ENCODE measurements around the gene C22orf39.
A peak's percentile ranks its signal among the peaks of the same experiment; 100 is the strongest.

C22orf39 gene

GRCh38 chr22:19476023-19476422 is 28.5 kb upstream of the C22orf39 start:
- DNase-seq: no peak

DNA sequence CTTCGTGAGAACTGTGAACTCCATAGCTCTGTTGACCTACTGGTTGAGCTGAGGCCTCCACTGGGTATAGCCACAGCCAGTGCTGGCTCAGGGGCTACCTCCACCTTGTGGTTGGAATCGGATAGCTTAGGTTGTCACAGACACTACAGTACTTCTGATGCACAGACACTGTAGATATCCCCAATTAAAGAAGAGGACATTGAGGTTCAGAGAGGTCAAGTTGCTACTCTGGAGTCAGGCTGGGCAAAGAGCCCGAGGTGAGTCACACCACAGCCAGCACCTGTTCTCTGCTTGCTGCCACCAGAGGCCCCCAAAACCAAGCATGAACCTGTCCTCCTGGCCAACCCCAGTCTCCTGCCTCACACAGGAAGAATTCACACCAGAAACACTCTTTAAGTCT is 26.1 kb upstream of the C22orf39 start:
- no peak for DNase-seq

DNA sequence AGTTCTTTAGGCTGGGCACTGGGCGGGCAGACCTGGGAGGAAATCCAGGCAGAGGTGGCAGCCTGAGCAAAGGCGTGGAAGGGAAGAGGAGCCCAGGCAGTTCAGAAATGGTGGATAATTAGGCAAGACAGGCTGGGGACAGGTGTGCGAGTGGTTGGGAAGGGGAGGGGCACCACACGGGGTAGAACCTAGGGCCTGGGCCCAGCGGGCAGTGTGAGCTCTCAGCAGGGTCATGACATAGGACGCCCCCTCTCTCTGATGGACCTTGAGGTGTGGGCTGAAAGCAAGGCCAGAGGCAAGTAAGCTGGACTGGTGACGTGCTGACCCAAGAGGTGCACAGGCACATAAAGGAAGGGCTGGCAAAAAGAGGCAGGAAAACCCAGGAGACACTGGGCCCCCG is 24.7 kb upstream of the C22orf39 start:
- DNase-seq: no peak

DNA sequence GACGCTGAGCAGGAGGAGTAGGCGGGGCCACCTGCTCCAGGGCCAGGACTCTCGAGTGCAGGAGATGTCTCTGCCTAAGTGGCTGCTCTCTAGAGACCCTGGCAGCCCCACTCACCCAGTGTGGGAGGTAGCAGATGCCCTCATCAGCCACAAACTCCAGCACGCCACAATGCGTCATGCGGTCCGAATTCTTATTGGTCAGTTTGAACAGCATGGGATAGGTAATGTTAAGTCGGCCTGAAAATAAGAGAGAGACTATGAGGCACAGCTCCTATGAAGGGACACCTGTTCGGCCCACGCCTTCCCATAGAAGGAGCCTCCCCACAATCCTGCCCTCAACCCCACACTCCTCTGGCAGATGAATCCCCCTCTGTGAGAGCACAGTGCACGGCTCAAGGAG is 24.1 kb upstream of the C22orf39 start:
- DNase-seq: no peak

GRCh38 chr22:19470010-19470409 is 22.5 kb upstream of the C22orf39 start:
- DNase-seq: no peak

DNA sequence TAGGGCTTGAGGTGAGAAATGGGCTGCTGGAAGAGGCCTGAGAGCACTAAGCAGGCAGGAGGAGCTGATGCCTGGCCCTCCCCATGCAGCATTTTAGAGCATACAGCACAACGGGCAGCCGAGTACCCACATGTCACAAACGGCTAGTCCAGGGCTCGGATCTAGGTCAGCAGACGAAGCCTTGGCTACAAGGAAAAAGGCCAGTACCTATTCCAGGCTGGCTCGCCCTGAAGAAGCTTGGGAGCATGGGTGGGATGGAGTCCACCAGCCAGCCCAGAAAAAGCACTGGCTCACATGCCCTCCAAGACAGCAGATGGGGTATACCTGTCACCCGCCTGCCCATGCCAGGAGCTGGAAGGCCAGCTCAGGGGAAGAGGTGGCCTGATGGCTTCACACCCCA is 21.9 kb upstream of the C22orf39 start:
- no peak for DNase-seq

DNA sequence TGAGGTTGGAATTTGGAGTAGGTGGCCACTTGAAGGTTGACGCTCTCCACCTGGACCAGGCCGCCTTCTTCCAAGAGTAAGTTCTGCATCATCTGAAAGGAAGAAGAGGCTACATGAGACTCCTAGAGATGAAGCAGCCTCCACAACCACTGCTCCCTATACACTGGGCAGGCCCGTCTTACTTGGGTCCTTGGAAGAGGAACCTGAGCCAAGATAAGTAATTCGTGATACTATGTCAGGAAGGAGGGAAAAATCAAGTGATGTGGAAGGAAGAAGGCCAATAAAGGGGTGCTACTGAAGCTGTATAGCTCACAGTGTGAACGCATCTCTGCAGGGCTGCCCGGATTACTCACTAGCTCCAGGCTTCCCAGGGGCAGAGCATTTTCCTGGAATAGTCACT is 20.4 kb upstream of the C22orf39 start:
- no peak for DNase-seq

GRCh38 chr22:19466848-19467752 is 19.6 kb upstream of the C22orf39 start:
- DNase-seq: no peak

GRCh38 chr22:19466126-19466716 is 18.7 kb upstream of the C22orf39 start:
- DNase-seq: no peak

DNA sequence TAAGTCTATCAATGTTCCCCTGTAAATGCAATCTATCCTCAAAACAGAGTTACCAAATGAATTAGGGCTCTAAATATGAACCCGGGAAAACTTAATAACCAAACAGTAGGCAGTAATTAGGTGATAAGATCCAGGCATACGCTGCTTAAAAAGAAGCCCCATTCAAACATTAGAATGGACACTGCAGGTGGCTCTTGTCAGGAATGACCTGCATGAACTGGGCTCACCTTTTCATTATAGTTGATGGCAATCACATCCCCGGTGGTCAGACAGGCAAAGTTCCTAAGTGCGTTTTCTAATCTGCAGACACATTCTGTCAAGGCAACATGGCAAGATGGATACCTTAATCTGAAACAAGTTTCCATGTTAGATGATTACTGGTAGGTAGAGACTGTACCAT is 17.5 kb upstream of the C22orf39 start:
- no peak for DNase-seq

DNA sequence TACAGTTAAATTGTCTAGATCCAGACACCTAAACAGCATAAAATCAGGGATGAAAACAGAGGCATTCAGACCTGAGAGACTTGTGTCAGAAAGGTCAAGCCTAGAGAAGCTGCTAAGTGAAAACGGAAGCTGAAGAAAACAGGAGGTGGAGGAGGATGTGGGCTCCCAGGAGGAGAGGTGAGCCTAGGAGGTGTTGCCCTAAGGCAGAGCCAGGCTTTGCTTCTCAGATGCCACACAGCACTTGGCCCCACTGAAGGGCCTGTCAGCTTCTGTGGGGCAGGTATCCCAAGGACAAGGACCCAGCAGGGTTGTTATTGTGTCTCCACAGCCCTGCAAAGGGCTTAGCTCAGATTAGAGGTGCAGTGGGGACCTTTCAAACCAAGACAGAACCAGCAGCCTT is 17.0 kb upstream of the C22orf39 start:
- no peak for DNase-seq

DNA sequence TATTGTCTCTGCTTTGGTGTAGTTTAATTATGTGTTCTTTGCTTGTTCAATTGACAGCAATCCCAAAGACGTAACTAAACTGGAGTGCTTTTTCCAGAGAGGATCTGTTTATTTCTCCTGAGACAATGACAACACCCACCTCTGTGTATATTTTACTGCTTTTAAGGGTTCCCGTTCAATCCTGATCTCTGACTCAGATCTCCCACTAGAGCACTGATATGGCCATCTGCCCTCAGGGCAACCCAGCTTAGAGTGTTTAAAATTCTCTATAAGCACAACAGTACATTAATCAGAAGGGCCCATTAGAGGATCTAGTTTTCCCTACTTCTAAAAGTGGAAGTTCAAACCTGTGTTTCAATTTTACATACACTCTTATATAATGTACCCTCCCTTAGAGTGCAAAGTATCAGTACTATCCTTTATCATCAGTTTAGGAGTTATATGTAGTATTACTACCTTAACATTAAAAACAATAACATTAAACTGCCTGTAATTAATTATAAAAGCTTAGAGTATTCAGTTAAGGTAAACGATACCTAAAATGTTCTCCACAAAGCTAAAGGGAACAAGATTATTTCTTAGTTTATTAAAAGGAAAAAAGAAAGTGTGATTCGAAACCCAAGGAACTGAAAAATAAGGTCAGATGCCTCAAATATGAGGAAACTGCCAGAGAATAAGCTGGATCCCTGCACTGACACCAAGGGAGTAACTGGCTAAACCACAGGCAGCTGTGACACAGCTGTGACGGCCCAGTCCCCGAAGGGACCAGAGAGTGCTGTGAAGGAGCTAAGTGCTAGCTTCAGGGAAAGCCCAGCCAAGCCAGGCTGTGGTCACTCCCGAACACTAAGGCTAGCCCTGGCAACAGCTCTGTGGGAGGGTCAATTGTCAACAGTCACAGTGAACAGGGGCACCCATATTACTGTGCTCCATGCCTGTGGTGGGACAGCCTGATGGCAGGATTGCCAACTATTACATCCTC is 16.3 kb upstream of the C22orf39 start:
- DNase-seq: no peak

DNA sequence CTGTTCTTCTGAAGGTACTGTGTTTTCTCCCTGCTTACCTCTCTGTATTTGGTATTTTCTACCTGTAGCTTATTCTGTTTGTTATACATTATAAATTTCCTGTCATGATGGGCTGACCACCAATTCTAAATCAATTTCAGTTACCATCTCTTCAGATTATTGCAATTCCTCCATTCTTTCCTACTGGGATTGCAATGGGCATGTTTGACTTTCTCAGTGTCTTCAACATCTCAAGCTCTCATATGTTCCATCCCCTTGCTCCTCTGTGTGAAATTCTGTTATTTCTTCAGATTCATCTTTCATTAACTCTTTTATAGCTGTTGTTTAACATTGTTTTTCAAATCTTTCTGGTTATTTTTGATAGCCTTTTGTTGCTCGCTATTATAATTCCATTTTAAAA is 15.5 kb upstream of the C22orf39 start:
- DNase-seq: no peak

DNA sequence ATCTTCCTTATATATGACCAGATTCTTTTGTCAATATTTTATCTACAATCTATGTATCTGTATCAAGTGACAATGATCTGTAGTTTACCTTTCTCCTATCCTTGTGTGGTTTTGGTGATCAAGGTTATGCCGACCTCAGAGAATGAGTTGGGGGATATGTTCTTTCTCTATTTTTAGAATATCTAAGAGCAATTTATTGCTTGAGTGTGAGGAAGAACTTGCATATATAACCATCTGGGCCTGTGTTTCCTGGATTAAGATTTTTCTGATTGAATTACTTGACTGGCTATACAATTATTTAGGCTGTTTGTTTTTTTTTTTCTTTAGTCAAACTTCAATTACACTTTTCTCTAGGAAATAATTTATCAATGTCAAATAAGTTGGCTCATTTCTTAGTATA is 14.0 kb upstream of the C22orf39 start:
- DNase-seq: no peak

GRCh38 chr22:19460036-19460435 is 12.5 kb upstream of the C22orf39 start:
- no peak for DNase-seq

DNA sequence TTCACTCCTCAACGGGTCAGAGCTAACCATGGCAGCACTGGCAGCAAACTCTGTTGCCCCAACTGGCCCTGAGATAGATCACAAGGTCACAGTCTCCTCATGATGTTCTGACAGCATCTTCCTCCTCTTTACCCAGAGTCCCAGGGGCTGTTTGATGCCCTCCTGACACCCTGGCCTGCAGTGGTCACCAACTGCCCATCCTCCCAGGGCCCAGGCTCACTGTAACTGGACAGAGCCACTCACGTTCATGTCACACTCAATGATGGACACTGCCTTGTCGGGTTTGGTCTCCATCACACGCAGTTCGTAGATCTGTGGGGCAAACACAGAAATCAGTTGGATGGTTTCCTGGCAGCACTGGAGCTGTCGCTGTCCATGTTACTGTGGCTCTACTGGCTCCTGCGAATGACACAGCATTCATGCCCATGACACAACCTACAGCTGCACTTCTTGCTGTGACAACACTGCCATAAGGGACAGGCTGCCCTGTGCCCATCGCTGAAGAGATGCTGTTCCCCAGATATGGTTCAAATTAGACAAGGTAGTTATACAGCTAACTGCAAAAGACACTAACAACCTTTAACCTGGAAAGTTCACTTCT is 10.4 kb upstream of the C22orf39 start:
- DNase-seq: no peak

DNA sequence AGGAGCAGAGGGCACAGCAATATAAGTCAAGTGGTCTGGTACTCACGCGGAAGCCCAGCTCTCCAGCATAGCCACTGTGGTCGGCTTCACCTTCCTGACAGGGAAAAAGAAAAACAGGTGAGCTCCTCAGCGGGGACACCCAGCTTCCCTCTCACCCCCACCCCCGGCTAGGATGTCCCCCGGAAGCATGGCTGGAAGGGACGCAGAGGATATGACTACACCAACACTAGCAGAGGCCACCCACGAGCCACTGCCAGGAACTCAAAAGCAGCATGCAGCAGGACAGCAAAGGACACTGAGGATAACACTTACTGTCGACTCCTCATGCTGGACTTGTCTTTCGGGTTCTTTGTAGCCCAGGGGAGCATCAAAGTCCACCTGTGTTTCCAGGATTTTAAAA is 9.0 kb upstream of the C22orf39 start:
- DNase-seq: peak; percentile 5

DNA sequence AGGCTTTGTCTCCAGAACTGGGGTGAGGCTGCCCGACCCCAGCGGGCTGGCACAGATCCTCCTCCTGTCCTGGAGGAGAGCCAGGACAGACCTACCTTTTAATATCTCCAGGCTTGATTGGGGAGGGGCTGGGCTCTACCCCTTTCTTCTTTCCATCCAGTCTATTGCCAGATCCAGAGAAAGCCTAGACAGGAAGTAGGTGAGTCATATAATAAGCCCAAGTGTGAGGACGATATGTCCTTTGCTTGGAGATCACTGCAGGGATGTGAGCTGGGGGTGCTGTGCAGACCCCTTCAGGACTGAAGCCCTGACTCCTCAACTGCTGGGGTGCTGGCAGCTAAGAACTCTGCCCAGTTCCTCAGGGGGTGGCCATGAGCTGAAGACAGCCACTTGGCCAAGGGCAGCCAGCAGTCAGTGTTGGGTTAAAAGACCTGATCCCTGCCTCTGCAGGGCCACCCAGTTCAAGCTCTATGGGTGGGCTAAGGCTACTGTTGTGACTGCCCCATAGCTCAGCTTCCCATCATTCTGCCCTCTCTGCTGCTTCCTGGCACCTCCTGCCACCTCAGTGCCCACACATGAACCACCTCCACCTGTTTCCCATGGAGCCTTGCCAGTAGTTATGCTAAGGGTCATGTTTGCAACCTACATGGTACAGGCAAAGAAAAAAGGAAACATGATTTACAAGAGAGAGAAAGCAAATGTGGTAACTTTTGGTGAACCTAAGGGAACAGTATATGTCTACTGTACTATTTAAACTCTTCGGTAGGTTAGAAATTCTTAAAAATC is 8.3 kb upstream of the C22orf39 start:
- DNase-seq: peak; percentile 6

- DNase-seq: no peak
Observed at GRCh38 chr22:19455033-19455432, 7.5 kb upstream of the C22orf39 start.

DNA sequence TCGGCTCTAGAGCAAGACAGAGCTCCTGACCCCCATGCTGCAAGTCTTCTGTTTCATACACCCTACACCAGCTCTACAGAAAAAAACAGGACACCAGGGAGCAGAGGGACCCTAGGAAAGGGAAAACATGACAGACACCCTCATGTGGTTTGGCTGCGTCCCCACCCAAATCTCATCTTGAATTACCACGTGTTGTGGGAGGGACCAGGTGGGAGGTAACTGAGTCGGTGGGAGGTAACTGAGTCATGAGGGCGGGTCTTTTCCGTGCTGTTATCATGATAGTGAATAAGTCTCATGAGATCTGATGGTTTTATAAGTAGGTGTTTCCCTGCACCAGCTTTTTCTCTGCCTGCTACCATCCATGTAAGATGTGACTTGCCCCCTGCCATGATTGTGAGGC is 6.6 kb upstream of the C22orf39 start:
- no peak for DNase-seq

DNA sequence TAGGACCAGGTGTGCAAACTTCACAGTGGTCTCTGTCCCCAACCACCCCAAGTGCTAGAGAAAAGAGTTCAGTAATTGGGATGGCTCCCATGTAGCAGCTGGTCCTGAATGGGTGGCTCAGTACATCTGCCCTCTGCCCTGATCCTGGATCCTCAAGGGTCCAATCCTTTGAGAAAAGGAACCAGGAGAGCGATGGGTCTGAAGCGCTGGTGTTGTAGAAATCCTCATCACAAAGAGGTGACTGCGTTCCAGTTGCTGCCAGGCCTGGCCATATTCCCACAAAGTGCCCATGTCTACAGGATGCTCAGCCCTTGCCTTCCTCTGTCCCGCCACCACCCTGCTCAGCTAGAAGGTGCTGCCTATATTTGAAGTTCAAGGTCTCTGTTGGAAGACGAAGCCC is 6.2 kb upstream of the C22orf39 start:
- DNase-seq: no peak

GRCh38 chr22:19451570-19451969 is 4.1 kb upstream of the C22orf39 start:
- DNase-seq: no peak

Measured in right hindlimb (tissue), 1 donor.